SK-N-SH (cell line): ENCODE data around the gene MAPK11. TPM values are rescaled to one million over a fixed set of nuclear protein-coding genes. Genes with fewer than 3 reads are reported as not detected.
A peak's percentile ranks its signal among the peaks of the same experiment; 100 is the strongest.

Experiments used
- CTCF ChIA-PET: fragments of 300-600, 350-600 bp; formaldehyde crosslinking; extraction: SDS; loops from one replicate; lab custom pipeline; 2021; lab: Yijun Ruan, JAX
- POLR2A ChIA-PET: fragments of 350-600 bp; sonication (Branson Sonifier 250); formaldehyde crosslinking; extraction: SDS; loops from one replicate; lab custom pipeline; 2020; ENCODE audit warnings: antibody characterized with exemption, inconsistent platforms; lab: Yijun Ruan, JAX
- DNase-seq: peaks from one replicate; pipeline ENCODE4 v3.0.0; 2012
- H2AFZ ChIP-seq: fragments of 200-600 bp; sonication (generic); 2 replicates; pipeline ENCODE4 v1.8.1; 2016; ENCODE audit warnings: antibody characterized with exemption, mild to moderate bottlenecking, low read depth
- H3F3A ChIP-seq: fragments of 200-600 bp; sonication (generic); replicated peaks from 2 replicates; pipeline ENCODE3; 2016; ENCODE audit warnings: antibody characterized with exemption, mild to moderate bottlenecking; ENCODE audit not compliant: insufficient read depth
- H3K27ac ChIP-seq, 2 experiments: fragments of 200-500 bp in 1 of 2; fragments of 200-600 bp in 1 of 2; sonication (Bioruptor generic) in 1 of 2; sonication (generic), shearing (Covaris generic) in 1 of 2; 2 replicates each; pipeline versions ENCODE4 v1.5.1 to v1.6.1; 2014 to 2016; ENCODE audit warnings: low read depth in 2 of 2, inconsistent platforms in 1 of 2, low read length in 1 of 2, mild to moderate bottlenecking in 1 of 2, mixed read lengths in 1 of 2
- H3K27me3 ChIP-seq: fragments of 200-600 bp; sonication (generic), shearing (Covaris generic); 2 replicates; pipeline ENCODE4 v1.6.1; 2016; ENCODE audit warnings: mixed run types; ENCODE audit not compliant: insufficient read depth
- H3K36me3 ChIP-seq, 2 experiments: fragments of 200-500 bp in 1 of 2; fragments of 200-600 bp in 1 of 2; sonication (Bioruptor generic) in 1 of 2; sonication (generic) in 1 of 2; replicated peaks in 1 of 2; 2 replicates each; pipeline versions ENCODE3 to v1.5.1; 2014 to 2016; ENCODE audit warnings: low read length in 1 of 2, mild to moderate bottlenecking in 1 of 2; ENCODE audit not compliant: insufficient read depth in 2 of 2, control insufficient read depth in 1 of 2
- H3K4me1 ChIP-seq, 2 experiments: fragments of 200-500 bp in 1 of 2; fragments of 200-600 bp in 1 of 2; sonication (Bioruptor generic) in 1 of 2; sonication (generic), shearing (Covaris generic) in 1 of 2; 2 replicates each; pipeline versions ENCODE4 v1.5.1 to v1.6.1; 2014 to 2016; ENCODE audit warnings: low read depth in 1 of 2, low read length in 1 of 2, mixed run types in 1 of 2; ENCODE audit not compliant: insufficient read depth in 2 of 2, control insufficient read depth in 1 of 2
- H3K4me2 ChIP-seq: fragments of 200-600 bp; sonication (generic), shearing (Covaris generic); 2 replicates; pipeline ENCODE4 v1.6.1; 2017; ENCODE audit warnings: mixed run types
- H3K4me3 ChIP-seq, 2 experiments: fragments of 200-500 bp in 1 of 2; fragments of 200-600 bp in 1 of 2; sonication (Bioruptor generic) in 1 of 2; sonication (generic), shearing (Covaris generic) in 1 of 2; 2 replicates each; pipeline versions ENCODE4 v1.5.1 to v1.8.1; 2014 to 2016; ENCODE audit warnings: low read depth in 2 of 2, inconsistent platforms in 1 of 2, low read length in 1 of 2, mild to moderate bottlenecking in 1 of 2, mixed read lengths in 1 of 2, moderate library complexity in 1 of 2
- H3K79me2 ChIP-seq: fragments of 200-600 bp; sonication (generic); 2 replicates; pipeline ENCODE4 v1.8.1; 2017; ENCODE audit warnings: mild to moderate bottlenecking; ENCODE audit not compliant: insufficient read depth
- H3K9ac ChIP-seq: fragments of 200-600 bp; sonication (generic); 2 replicates; pipeline ENCODE4 v1.6.1; 2017; ENCODE audit warnings: mixed run types
- H3K9me2 ChIP-seq: fragments of 200-600 bp; sonication (generic); 2 replicates; pipeline ENCODE4 v1.6.1; 2017; ENCODE audit warnings: mixed run types
- H3K9me3 ChIP-seq: fragments of 200-600 bp; sonication (generic); 2 replicates; pipeline ENCODE4 v1.6.1; 2017; ENCODE audit warnings: mixed run types, mild to moderate bottlenecking, moderate library complexity
- H4K20me1 ChIP-seq: fragments of 200-600 bp; sonication (generic); 2 replicates; pipeline ENCODE4 v1.6.1; 2017; ENCODE audit warnings: mild to moderate bottlenecking, mixed run types; ENCODE audit not compliant: insufficient read depth
- CTCF ChIP-seq: fragments of 200-600 bp; sonication (generic); IDR thresholded peaks from 2 replicates; pipeline ENCODE4 v1.6.1; 2017; ENCODE audit warnings: antibody characterized with exemption, mild to moderate bottlenecking, moderate library complexity
- ELF1 ChIP-seq: IDR thresholded peaks from 2 replicates; pipeline ENCODE4 v1.4.0; 2012
- FOSL2 ChIP-seq: IDR thresholded peaks from 2 replicates; pipeline ENCODE4 v1.4.0; 2012; ENCODE audit warnings: low read depth, mild to moderate bottlenecking, moderate library complexity, borderline replicate concordance
- GATA2 ChIP-seq: sonication (generic); formaldehyde crosslinking; IDR thresholded peaks from 2 replicates; pipeline ENCODE4 v1.5.0; 2020; ENCODE audit warnings: mild to moderate bottlenecking, missing genetic modification reagents
- JUND ChIP-seq: IDR thresholded peaks from 2 replicates; pipeline ENCODE4 v1.4.0; 2012
- RAD21 ChIP-seq: IDR thresholded peaks from 2 replicates; pipeline ENCODE4 v1.6.1; 2012; ENCODE audit warnings: mild to moderate bottlenecking, low read length
- REST ChIP-seq: IDR thresholded peaks from 2 replicates; pipeline ENCODE4 v1.6.1; 2012; ENCODE audit warnings: mild to moderate bottlenecking, low read depth, low read length, moderate library complexity
- YY1 ChIP-seq: IDR thresholded peaks from 2 replicates; pipeline ENCODE4 v1.4.0; 2012; ENCODE audit warnings: low read depth, mild to moderate bottlenecking
- WGBS: methylation state at CpG from one replicate; pipeline ENCODE4 v1.1.6; 2017; ENCODE audit warnings: low lambda C conversion rate; 5-methylcytosine and 5-hydroxymethylcytosine counted together
- polyA plus RNA-seq, 3 experiments: library from polyadenylated mRNA; depleted of rRNA; stranded (reverse); fragments of >200 nt; gene quantifications; 2 replicates each; pipeline ENCODE4 v1.2.3, GENCODE V29; 2012

The MAPK11 gene
- polyA plus RNA-seq, 1 of the 3 experiments (the other 2 are of a cell fraction) = 36.0 TPM

- TF ChIP-seq REST = 0 out of 2 replicates have a peak, but pooled peaks have one; percentile 24
- TF ChIP-seq CTCF = peak; percentile 27; the same call in 1 of the 2 replicates
- TF ChIP-seq ELF1 = peak; percentile 87
- TF ChIP-seq FOSL2 = no peak; the same call in 1 of the 2 replicates
- no peak for TF ChIP-seq YY1
- no peak for TF ChIP-seq GATA2 (CRISPR knock-in tag)
- no peak for TF ChIP-seq RAD21
These were observed 25.6 kb downstream of the MAPK11 start, which contains the start of gene TUBGCP6 (continued) for GRCh38 chr22:50244420-50245213.

- WGBS = 11% methylated on average over 22 of the region's 27 CpGs
- Histone ChIP-seq H2AFZ (no peak overlapping the region), H3K9me3 (no peaks in the 10 kb centered on the region), H3K79me2 (peaks cover 84% of the 10 kb centered on the region), H3K9ac (peak overlapping the region; percentile 84), H3K4me2 (peak overlapping the region; percentile 85), H3K4me3 (peak overlapping the region; percentile 84 to 92), H3K27me3 (no peaks in the 10 kb centered on the region), H3K4me1 (peaks cover 5 to 53% of the 10 kb centered on the region in 2 experiments; a peak in 2 of 4 replicates), H3K9me2 (no peaks in the 10 kb centered on the region), H3K36me3 (peaks cover 5 to 24% of the 10 kb centered on the region in 2 experiments), H3F3A (peaks cover 19% of the 10 kb centered on the region), H4K20me1 (peaks cover 33% of the 10 kb centered on the region), H3K27ac (peak overlapping the region; percentile 24 to 81; a peak in 2 of 4 replicates)
- DNase-seq = no peak
- POLR2A ChIA-PET = interaction anchor here (0.8 kb wide), 1 partner anchor 282 kb away, joined by 3 read pairs; the partner anchor contains the start of gene SCO2
- TF ChIP-seq JUND (no peak), YY1 (no peak), REST (no peak)
- CTCF ChIA-PET = interaction anchor here (0.7 to 3.4 kb wide), 8 partner anchors 28 to 377 kb away, joined by 3 to 20 read pairs (median 3); partner anchors contain the start of genes DENND6B, PLXNB2 and SCO2
These were observed 26.3 kb downstream of the MAPK11 start for GRCh38 chr22:50243685-50244419.
